SKM-1 treated with dmso at 0.1 percent for 144 hours (cell line): Measurements from ENCODE around the gene PPP1R13B.

Experiments used
- DNase-seq: peaks from one replicate; lab custom pipeline; 2025; ENCODE audit not compliant: unreplicated experiment; lab: John Stamatoyannopoulos, UW

The PPP1R13B gene

DNA sequence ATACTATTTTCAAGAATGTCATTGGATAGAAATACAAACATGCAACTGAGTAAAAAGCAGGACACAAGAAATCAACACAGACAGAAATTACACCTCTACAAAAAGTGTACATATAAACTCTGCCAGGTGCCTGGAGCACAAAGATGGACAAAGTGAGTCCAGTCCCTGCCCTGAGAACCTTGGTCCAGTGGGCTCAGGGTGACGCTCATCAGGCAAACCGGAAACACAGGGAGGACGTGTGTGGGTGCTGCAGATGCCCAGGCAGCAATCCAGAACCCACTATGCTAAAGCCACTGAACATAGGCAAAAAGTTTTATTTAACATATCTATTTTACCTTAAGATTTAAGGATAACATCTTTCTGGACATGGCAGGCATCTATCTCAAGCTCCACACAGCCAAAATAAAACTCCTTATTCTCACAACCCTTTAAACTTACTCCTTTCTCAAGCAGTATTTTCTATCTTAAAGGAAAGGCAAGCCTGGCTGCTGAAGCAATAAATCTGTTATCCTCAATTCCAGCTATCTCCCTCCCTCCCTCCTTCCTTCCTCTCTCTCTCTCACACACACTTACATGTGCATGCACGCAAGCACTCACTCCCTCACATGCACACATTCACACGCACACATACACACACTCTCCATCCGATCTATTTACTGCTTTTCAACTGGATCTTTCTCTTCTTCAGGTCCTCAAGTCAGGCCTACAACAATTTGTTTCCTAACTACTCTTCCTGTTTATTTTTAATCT lies 10.2 kb downstream of the PPP1R13B start:
- no peak for DNase-seq

DNA sequence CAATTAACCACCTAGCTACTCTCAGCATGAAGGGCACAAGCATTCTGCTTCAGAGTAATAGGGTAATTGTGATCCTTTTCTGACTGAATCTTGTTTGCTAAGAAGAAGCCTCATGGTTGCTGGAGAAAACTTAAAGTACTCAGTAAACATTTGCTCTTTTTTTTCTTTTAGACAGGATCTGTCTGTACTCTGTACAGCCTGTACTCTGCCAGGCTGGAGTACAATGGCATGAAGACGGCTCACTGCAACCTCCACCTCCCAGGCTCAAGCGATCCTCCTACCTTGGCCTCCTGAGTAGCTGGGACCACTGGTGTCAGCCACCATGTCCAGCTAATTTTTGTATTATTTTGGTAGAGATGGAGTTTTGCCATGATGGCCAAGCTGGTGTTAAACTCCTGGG lies 12.4 kb downstream of the PPP1R13B start:
- DNase-seq = no peak

DNA sequence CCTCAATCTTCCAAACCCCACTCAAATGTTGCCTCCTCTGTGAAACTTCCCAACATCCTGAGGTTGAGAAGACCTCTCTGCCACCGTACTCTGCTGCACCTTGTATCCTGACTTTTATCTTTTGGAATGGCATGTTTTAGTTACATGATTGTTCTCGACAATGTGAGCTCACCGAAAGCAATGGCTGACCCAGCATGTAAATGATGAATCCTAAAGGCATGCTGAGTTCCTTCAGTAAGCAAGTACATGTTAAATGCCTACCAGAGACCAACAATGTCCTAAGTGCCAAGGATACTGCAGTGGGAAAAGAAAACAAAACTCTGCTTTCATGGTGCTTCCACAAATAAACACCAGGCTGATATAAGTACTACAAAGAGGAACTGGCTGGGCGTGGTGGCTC lies 13.7 kb downstream of the PPP1R13B start:
- no peak for DNase-seq

DNA sequence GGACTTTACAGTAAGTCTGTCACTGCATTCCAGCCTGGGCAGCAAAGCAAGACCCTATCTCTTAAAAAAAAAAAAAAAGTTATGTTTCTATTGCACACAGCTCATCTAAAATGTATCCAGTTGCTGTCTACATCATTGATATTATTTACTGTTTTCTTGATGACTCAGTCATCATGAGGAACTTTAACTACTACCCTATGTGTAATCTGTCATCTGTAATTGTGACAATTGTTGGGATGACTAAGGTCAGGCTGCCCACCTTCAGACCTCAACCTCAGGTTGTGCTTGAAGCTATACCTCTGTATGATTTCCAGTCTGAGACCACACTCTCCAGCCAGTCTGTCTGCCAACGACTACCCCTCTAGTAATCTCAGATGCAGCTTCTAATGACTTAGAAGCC lies 15.3 kb downstream of the PPP1R13B start:
- no peak for DNase-seq

DNA sequence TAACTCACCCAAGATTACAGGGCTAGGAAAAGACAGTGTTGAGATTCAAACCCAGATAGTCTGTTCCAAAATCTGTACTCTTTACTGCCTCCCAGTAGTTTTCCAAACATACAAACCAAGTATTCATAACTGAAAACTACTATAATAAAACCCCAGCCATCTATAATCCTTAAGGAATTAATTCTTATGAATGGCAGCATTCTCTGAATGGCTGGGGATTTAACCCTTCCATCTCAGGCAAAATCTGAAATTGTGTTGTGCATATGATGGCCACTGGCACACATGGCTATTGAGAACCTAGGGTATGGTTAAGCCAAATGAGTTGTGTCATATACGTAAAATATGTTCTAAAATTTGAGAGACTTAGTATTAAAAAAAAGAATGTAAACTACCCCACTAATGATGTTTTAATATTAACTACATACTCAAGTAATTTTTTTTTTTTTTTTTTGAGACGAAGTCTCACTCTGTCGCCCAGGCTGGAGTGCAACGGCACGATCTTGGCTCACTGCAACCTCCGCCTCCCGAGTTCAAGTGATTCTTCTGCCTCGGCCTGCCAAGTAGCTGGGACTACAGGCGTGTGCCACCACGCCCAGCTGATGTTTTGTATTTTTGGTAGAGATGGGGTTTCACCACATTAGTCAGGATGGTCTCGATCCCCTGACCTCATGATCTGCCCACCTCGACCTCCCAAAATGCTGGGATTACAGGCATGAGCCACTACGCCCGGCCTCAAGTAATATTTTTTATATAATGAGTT lies 16.7 kb downstream of the PPP1R13B start:
- no peak for DNase-seq

DNA sequence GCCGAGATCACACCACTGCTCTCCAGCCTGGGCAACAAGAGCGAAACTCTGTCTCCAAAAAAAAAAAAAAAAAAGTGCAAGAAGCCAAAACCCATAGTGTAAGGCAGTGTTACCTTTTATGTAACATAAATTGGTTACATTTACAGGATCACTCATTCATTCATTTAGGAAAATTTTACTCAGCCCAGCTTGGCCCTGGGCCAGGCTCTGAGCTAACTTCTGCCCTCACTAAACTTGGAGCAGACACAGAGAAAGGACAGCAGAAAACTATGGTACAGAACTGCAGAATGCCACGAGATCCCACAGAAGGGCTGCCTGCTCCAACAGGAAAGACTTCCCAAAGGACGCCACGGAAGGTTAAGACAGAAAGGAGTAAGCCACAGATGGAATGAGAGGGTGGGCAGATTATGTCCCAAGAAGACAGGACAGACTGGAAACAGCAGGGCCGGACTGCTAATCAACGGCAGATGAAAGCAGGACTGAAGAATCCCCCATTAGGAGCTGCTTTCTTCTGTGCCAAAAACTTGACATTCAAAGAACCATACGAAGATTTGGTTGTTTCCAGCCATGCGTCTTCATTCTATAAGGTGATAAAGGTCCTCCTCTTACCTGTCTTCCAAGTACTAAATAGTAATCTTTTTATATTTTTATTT lies 18.9 kb downstream of the PPP1R13B start:
- no peak for DNase-seq

DNA sequence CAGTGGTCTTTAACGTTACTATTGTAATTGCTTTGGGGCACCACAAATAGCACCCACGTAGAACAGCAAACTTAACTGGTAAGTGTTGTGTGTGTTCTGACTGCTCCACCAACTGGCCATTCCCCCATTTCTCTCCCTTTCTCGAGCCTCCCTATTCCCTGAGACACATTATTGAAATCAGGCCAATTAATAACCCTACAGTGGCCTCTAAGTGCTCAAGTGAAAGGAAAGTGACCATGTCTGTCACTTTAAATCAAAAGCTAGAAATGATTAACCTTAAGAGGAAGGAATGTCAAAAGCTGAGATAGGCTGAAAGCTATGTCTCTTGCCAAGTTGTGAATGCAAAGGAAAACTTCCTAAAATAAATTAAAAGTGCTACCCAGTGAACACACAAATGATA lies 22.3 kb downstream of the PPP1R13B start:
- no peak for DNase-seq

DNA sequence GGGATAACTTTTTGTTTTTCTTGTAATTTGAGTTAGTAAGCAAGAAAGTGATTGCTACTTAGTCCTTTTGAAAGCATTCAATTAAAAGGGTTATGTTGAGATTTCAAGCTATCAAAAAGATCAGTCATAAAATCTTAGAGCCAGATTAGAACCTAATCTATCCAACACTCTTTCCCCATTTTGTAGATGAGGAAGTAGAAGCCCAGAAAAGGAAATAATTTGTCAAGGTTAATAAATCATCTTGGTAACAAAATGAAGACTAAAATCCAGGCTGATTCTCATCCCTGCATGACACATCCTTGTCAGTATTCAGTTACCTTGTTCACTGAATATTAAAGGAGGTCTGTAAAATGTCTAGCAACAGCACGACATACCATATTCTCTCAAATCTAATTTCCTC lies 26.5 kb downstream of the PPP1R13B start:
- no peak for DNase-seq

DNA sequence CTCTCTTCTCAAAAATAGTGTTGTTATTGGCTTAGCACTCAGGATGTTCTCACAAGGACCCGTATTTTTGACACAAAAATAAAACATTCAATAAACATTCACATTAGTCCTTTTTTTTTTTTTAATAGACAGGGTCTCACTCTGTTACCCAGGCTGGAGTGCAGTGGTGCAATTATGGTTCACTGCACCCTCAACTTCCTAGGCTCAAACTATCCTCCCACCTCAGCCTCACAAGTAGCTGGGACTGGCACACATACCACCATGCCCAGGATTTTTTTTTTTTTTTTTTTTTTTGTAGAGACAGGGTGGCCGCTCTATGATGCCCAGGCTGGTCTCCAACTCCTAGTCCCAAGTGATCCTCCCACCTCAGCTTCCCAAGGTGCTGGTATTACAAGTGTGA lies 27.0 kb downstream of the PPP1R13B start:
- DNase-seq = no peak

DNA sequence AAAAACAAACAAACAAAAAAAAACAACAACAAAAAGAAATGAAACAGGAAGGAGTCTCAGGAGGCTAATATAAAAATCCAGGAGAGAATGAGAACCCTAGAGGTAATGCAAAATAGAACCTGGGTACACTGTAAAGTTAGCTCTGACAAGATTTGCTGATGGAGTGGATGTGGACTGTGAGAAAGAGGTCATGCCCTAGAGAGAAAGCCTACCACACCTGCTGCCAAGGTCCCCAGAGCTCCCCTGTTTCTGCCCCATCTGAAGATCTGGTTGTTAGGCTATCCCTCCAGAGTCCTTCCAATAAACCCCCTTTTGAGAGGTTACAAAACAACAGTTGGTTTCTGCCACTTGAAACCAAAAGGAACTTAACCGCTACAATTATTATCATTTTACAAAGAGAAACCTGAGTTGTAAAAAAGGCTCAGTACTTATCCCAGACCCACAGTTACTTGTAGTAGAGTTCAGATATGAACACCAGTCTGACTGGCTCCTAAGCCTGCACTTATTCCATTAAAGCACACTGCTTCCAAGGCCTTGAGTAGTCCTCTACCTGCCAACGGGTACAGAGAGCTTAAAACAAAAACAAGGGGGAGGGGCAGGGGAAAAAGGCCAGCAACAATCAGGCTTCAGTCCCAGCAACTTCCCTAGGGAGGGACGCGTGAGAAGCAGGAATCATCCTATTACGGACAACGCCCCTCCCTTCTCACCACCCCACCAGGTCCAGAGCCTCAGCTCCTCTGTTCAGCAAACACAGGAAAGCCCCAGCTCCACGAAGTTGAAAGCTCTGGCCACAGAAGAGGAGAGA lies 27.7 kb downstream of the PPP1R13B start:
- DNase-seq = no peak

DNA sequence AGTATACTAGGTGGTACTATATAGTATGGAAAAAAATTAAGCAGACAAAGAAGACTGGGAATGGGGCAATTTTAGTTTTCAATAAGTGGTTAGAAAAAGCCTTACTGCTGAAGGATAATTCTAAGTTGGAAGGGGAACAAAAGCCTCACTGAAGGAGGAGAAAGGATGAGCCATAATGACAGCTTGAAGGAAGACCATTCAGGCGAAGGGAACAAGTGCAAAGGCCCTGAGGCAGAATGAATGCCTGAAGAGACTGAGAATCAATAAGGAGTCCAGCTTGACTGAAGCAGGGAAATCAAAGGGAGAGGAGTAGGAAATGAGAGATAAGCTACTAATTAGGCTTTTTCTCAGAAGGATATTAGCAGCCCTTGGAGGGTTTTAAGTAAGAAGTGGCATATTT lies 28.5 kb downstream of the PPP1R13B start:
- DNase-seq = no peak

DNA sequence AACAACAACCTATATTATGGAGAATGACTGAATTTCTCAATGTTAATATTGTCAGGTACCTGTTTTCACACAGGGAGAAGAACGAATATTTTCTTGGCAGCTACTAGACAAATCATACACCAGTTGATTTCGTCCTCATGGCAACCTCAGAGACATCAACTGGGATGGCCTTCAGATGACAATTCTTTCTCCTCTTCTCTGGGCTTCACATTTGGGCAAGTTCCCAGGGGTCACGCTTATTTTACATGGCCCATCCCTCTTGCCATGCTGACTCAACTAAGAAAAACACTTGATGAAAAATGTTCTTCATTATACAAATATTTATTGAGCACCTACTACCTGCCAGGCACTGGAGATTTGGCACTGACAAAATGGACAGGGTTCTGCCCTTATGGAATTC lies 29.0 kb downstream of the PPP1R13B start:
- no peak for DNase-seq

DNA sequence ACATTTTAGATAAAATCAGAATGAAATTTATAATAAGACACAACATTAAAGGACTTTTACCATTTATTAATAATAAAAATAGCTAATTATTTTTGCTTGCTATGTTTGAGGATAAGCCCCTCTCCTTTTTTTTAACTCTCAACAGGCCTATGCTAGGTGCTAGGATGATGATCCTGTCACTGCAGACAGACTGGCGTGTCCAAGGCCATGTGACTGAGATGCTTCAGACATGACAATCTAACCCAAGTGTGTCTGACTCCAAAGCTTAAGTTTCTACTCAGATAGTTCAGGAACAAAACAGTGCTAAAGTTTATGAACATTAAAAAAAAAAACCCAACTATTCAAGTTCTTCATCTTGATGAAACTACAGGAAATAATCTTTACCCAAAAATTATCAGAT lies 29.8 kb downstream of the PPP1R13B start:
- no peak for DNase-seq

DNA sequence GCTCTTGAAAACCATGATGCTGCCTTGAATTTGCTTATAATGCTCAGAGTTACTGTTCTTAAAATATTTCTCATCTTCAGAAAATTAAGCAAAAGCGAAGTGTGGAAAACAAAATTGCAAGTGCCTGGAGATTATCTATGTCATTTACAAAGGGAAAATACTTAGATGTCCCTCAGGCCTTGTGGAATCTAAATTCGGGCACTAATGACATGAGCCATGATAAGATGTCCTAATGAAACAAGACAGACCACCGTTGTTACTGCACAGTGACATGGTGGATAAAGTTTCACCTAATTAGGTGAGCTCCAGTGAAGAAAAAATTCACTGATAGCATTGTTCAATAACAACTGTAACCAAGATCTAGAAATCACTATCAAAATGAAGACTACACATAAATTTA lies 30.4 kb downstream of the PPP1R13B start:
- DNase-seq = no peak

DNA sequence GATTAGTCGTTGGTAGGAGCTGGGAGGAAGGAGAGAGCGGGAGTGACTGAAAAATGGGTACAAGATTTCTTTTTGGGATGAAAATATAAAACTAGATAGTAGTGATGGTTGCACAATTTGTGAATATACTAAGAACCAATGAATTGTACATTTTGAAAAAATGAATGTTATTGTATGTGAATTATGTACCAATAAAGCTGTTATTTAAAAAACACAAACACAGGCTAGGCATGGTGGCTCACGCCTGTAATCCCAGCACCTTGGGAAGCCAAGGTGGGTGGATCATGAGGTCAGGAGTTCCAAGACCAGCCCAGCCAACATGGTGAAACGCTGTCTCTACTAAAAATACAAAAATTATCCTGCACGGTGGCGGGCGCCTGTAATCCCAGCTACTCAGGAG lies 32.1 kb downstream of the PPP1R13B start:
- no peak for DNase-seq

DNA sequence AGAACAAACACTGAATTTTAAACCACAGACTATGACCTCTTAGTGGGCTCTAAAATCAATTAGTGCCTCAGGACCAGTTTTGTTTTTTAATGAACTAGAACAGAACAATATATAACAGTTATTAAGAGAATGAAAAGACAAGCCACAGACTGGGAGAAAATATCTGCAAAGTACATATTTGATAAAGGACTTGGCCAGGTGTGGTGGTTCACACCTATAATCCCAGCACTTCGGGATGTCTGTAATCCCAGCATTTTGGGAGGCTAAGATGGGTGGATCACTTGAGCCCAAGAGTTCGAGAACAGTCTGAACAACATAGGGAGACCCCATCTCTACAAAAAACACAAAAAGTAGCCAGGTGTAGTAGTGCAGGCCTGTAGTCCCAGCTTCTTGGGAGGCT lies 36.2 kb downstream of the PPP1R13B start:
- no peak for DNase-seq

DNA sequence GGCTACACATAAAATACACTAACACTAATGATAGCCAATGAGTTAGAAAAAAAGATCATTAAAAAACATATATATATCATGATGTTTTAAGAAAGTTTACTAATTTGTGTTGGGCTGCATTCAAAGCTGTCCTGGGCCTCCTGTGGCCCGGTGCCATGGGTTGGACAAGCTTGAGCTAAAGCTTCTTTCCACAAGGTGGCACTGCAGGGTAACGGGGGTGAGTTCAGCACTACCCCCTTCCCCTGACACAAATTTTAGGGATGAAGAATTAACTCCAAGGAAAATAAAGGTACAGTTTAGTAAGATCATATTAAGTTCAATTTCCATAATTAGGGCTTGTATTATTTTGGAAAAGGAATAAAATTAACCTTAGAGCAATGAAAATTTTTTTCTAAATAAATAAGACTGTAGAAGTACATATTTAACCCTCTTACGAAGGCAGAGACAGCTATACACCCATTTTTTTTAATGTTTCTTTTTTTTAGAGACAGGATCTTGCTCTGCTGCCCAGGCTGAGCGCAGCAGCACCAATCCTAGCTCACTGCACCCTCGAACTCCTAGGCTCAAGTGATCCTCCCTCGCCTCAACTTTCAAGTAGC lies 38.9 kb downstream of the PPP1R13B start:
- no peak for DNase-seq

DNA sequence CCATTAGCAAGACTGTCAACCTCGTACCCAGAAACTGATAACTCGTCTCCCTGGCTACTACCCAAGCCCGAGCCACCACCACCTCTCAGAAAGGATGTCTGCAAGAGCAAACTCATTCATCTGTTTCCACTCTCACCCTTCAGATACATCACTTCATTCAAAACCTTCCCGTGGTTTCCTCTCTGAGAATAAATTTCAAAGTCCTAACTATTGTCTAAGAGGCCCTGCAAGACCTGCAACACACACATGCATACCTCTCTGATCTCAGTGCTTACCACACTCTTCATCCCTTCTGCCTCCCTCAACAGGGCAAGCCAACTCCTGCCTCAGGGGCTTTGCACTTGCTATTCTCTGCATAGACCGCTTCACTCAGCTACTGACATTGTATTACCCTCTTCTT lies 40.6 kb downstream of the PPP1R13B start:
- DNase-seq = no peak

DNA sequence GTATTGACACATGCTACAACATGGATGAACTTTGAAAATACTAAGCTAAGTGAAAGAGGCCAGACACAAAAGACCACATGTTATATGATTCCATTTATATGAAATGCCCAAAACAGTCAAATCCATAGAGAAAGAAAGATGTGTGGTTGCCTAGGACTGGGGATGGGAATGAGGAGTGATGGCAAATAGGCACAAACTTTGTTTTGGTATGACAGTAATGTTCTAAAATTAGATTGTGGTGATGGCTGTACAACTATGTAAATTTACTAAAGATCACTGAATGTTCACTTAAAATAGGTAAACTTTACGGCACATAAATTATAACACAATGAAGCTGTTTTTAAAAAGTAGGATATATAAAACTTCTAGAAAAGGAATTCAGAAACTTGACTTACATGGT lies 41.7 kb downstream of the PPP1R13B start:
- DNase-seq = no peak

DNA sequence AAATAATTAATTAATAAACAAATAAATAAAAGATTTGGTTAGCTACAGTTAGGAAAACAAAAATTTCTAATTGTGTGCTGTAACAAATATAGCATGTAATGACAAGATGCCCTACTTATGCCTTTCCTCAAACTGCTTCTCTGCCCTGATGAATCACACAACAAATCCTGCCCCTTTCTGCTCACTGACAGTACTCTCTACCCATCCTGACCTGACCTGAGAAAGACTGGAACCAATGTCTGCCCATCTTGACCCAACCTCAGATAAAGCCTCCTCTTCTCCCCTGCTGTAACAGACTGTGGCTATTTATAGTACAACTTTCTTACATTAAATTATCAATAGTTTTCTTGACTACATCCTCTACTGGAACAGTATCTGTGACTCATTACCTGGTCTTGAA lies 43.7 kb downstream of the PPP1R13B start:
- DNase-seq = no peak

DNA sequence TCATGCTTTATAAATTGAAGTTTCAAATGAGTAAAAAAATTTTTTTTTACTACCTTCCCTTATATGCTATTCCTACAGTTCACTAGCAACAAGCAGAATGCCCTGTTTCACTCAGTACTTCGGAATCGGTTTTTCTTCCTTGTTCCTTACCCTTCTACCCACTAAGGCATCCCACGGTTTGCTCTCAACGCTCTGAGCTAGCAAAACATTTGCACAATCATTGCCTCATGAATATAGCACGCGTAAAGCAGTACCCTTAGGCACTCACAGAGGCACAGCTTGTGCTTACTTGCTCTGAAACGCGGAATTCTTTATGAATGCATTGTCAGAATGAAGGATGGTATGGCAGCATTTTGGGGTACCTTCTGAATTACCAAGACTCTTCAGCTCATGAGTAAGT lies 45.0 kb downstream of the PPP1R13B start:
- DNase-seq = no peak
